Measurements from ENCODE around the gene DNAJB12.
"Not testable (repeated sequence)": the region's sequence is repeated elsewhere in the genome, so short reads cannot be mapped to it uniquely, and the experiment has no call there.

DNAJB12 gene

DNA sequence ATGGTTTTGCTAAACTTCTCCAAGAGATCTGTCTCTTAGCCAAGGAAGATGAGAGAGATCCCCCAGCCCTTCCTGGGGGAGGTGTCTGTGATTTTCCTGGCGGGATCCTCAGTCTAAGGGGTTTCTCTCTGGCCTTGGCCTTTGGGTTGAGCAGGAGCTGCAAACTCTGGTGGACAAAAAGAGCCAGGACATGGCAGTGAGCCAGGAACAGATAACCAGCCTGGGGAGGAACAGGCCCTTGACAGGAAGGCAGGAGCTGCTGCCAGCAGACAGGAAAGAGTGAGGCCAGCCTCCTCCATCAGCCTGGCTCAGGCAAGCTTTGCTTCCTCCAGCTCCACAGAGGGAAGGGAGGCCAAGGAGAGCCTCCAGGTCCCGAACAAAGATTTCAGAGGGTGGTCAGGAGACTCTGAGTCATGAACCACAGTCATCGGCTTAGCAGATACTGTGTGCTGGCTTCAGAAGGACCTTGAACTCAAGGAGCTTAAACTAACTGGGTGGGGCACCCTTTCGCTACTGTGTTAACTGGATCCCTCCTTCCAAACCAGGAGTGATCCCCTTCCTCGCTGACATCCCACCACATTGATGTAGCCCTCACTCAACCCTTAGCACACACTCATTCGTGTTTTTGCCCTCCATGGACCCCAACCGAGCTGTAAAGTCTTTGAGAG, 46.3 kb downstream of the DNAJB12 start:
- TF ChIP-seq, protein P1, sequence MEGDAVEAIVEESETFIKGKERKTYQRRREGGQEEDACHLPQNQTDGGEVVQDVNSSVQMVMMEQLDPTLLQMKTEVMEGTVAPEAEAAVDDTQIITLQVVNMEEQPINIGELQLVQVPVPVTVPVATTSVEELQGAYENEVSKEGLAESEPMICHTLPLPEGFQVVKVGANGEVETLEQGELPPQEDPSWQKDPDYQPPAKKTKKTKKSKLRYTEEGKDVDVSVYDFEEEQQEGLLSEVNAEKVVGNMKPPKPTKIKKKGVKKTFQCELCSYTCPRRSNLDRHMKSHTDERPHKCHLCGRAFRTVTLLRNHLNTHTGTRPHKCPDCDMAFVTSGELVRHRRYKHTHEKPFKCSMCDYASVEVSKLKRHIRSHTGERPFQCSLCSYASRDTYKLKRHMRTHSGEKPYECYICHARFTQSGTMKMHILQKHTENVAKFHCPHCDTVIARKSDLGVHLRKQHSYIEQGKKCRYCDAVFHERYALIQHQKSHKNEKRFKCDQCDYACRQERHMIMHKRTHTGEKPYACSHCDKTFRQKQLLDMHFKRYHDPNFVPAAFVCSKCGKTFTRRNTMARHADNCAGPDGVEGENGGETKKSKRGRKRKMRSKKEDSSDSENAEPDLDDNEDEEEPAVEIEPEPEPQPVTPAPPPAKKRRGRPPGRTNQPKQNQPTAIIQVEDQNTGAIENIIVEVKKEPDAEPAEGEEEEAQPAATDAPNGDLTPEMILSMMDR (IDR thresholded peaks at IDR 0.05; ENCODE audit: insufficient read depth, low read depth, low read length, missing control alignments): no peak
- no peak overlapping the region for H3K4me3 ChIP-seq (ENCODE audit: low read depth, low read length)
- no peak for DNase-seq (ENCODE audit: low read depth)

DNA sequence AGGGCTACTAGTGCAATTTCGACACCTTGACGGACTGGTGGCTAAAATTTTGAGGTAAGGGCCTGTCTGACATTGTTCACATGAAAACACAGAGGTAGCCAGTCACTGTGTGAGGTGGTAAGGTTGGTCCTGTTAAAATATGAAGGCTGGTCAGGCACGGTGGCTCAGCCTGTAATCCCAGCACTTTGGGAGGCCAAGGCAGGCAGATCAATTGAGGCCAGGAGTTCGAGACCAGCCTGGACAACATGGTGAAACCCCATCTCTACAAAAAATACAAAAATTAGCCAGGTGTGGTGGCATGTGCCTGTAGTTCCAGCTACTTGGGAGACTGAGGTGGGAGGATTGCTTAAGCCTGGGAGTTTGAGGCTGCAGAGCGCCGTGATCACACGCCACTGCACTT, 47.0 kb downstream of the DNAJB12 start:
- H3K4me3 ChIP-seq (ENCODE audit: low read depth, low read length); DNase-seq (ENCODE audit: low read depth): not testable (repeated sequence)

DNA sequence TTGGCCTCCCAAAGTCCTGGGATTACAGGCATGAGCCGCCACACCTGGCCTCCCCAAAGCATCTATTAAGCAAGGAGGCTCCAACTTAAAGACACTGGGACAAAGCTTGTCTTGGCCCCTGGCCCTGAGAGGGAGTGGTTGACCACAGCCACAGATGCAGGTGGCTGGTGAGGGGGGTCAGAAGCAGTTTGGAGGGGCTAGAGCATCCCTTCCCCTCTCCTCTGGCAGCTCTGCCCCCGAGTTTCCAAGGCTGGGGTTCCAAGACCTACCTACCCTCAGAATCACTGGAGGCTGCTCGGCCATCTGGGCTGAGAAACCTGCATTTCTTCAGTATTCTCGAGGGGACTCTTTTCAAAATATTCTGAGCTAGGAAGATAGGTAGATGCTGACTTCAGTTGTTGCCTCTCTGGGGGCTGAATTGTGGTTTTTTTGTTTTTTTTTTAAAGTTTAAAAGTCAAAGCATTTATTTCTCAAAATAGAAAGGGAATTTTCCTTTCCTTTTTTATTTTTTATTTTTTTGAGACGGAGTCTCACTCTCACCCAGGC, 48.4 kb downstream of the DNAJB12 start:
- no peak for DNase-seq (ENCODE audit: low read depth)
- no peak overlapping the region for H3K4me3 ChIP-seq (ENCODE audit: low read depth, low read length)
- TF ChIP-seq, protein P1 (IDR thresholded peaks at IDR 0.05; ENCODE audit: insufficient read depth, low read depth, low read length, missing control alignments): no peak

DNA sequence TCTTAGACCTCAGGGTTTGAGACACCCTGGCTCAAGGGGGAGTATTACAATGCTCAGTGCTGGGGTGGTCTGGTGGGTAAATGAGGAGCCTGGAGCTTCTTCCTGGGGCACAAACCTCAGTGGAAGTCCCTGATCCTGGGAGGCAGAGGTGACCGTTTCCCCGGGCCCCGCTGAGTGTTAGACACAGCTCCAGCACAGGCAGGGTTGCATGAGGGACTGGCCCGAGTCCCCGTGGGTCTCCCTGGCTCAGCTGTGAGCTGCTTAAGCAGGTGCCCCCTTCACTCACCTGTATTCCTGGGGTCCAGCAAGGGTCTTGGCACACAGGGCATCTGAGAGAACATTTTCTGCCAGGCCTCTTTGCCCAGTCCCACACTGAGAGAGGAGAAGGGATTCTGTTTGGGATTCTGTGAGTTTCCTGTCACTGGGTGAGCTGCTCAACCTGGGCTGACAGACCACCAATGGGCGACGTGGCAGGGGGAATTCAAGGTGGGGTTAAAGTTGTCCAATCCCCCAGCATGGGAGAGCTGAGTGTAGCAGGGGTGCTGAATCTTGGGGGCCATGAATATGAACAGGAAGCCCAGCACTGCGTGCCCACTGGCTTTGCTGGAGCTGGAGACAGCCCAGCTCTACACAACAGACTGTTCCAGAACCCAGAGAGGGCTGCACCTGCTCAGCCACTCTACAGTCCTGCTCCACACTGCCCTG, 51.1 kb downstream of the DNAJB12 start:
- TF ChIP-seq, protein P1 (IDR thresholded peaks at IDR 0.05; ENCODE audit: insufficient read depth, low read depth, low read length, missing control alignments): no peak
- no peak for DNase-seq (ENCODE audit: low read depth)
- no peak overlapping the region for H3K4me3 ChIP-seq (ENCODE audit: low read depth, low read length)

DNA sequence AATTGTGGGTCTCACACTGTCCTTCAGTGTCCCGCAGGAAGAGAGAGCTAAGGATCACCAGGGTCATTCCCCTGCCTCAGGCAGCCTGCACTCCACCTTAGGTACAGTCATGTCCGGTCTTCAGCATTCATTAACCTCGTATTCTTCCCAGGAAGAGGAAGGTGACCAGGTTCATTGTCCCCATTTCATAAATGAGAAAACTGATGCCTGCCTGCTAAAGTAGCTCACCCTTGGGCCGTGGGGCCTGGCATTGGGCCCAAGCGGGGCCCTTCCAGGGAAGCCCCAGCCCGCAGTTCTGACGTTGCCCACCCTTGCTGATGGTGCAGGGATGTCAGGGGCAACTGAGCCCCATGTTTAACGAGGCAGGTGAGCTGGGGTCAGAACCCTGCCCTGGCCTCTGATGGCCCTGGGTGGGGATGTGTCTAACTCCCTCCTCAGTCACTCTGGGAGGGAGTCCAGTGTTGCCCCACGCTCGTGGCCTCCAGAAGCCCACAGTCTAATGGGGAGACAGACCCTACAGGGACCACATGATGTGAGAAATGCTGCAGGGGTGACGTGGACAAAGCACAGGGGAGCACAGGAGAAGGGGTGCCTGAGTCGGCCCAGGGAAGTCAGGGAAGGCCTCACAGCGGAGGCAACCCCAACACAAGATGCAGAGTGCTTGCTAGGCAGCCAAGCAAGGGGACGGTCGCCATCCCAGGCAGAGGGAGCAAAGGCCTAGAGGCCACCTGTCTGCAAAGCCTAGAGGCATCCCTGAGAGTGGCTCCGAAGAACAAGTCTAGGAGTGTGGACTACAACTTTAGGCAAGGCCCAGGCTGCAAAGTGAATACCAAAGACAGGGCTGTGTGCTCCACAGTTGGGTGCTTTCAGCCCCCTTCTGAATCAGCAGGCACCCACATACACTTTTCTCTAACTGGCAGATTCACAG, 55.9 kb downstream of the DNAJB12 start:
- DNase-seq (ENCODE audit: low read depth): no peak
- H3K4me3 ChIP-seq (ENCODE audit: low read depth, low read length): peak overlapping the region; percentile 62
- TF ChIP-seq, protein P1 (IDR thresholded peaks at IDR 0.05; ENCODE audit: insufficient read depth, low read depth, low read length, missing control alignments): no peak

DNA sequence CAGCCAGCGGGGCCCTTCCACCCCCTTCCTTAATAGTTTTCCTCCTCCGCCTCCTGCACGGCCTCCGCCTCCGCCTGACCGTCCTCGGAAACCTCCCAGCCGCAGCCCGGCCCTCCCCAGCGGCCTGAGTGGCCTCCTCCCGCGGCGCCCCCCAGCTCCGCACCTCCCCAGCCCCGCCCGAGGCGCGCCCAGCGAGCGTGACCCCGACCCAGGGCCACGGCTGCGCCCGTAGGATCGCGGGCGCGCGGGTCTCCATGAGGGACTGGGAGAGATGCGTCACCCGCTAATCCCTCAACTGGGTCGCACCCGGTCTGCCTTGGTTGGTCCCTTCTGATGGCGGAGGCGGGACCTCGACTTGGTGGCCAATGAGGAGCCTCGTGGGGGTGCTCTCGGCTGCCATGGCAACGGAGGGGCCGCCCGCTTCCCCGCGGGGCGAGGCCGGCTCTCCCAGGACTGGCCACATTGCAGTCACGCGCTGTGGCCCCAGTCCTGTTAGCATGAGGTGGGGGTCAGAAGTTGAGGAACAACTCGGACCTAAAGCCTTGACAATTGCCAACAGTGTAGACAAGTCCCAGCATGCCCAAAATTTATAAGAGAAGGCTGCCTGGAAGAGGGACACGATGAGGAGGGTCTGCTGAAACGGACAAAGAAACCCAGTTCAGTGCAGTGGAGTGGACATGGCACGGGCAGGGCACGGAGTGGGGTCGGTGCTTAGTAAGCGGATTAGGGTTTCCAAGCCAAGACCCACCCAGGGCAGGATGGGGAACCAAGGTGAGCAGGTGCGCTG, 56.7 kb downstream of the DNAJB12 start:
- TF ChIP-seq, protein P1 (IDR thresholded peaks at IDR 0.05; ENCODE audit: insufficient read depth, low read depth, low read length, missing control alignments): no peak
- peak overlapping the region; percentile 62 for H3K4me3 ChIP-seq (ENCODE audit: low read depth, low read length)
- DNase-seq (ENCODE audit: low read depth): peak; percentile 99

Data from GM12865 (cell line).